ENCODE results near the gene LIAS. TPM values are rescaled to one million over a fixed set of nuclear protein-coding genes. Genes with fewer than 3 reads are reported as not detected.

Gene LIAS
- total and polyA plus RNA-seq, 10 of the 15 experiments (the other 5 are each of a cell fraction or from before 2014, with no cell fraction given), result 17.9 to 32.3 (median 26.4) TPM

GRCh38 chr4:39476187-39476895 is 17.5 kb downstream of the LIAS start:
- in situ Hi-C loops (cut with MboI) (no loop called here), intact Hi-C loops (cut with micrococcal nuclease; ENCODE audit: unreplicated experiment) (no loop called here)
- DNase-seq (ENCODE audit: low read depth, low spot score), result no peak
- POLR2A ChIA-PET, result no interaction called here
- FAIRE-seq, result no peak
- Histone ChIP-seq H3K27me3 (replicated peaks in 1 of 2; ENCODE audit: control insufficient read depth in 2 of 2, insufficient read depth in 2 of 2, low read length in 1 of 2) (no peaks in the 10 kb centered on the region), H2AFZ (ENCODE audit: control insufficient read depth, low read depth, low read length) (no peak overlapping the region), H4K20me1 (ENCODE audit: control insufficient read depth, insufficient read depth) (no peaks in the 10 kb centered on the region), H3K27ac (ENCODE audit: control insufficient read depth, insufficient read depth) (no peak overlapping the region), H3K4me1 (ENCODE audit: control insufficient read depth, insufficient read depth, low read length) (no peaks in the 10 kb centered on the region), H3K9me3 (replicated peaks; ENCODE audit: control insufficient read depth, insufficient read depth, low read length) (no peaks in the 10 kb centered on the region), H3K9ac (ENCODE audit: control insufficient read depth, insufficient read depth, low read length) (no peak overlapping the region), H3K4me2 (ENCODE audit: control insufficient read depth, insufficient read depth) (no peak overlapping the region), H3K4me3 (no peak overlapping the region), H3K36me3 (ENCODE audit: control insufficient read depth in 2 of 2, insufficient read depth in 2 of 2, low read length in 1 of 2) (peaks cover 0 to 8% of the 10 kb centered on the region in 2 experiments; a peak in 3 of 4 replicates), H3K79me2 (ENCODE audit: control insufficient read depth, insufficient read depth, low read length) (no peaks in the 10 kb centered on the region)
- CTCF ChIA-PET, result interaction anchor here (1.3 kb wide), 1 partner anchor 574 kb away, joined by 3 read pairs; no protein-coding TSS in a partner anchor
- TF ChIP-seq TCF3 (IDR thresholded peaks at IDR 0.05; ENCODE audit: borderline replicate concordance, insufficient read depth, low read depth, low read length), result no peak
- TF ChIP-seq YBX1 (IDR thresholded peaks at IDR 0.05), result no peak
- TF ChIP-seq YY1 (IDR thresholded peaks at IDR 0.05; ENCODE audit: low read depth, low read length), result no peak
- no peak for TF ChIP-seq IKZF2 (IDR thresholded peaks at IDR 0.05)
- TF ChIP-seq WRNIP1 (IDR thresholded peaks at IDR 0.05; ENCODE audit: borderline replicate concordance, low read depth, low read length), result no peak
- no peak for TF ChIP-seq ZZZ3 (IDR thresholded peaks at IDR 0.05; ENCODE audit: control insufficient read depth, insufficient read length, low read depth)
- BruUV-seq (replicated peaks), result no TSS peak
- WGBS (ENCODE audit: insufficient coverage, insufficient replicate concordance, low lambda C conversion rate, missing lambda C conversion rate), result 79% methylated on average over 5 of the region's 5 CpGs
- no peak for ATAC-seq
- RAD21 ChIA-PET (ENCODE audit: unreplicated experiment), result no interaction called here
- SMC1A ChIA-PET (ENCODE audit: uncharacterized antibody, unreplicated experiment), result interaction anchor here (1.2 kb wide), 1 partner anchor 9 kb away, joined by 3 read pairs; no protein-coding TSS in a partner anchor

GRCh38 chr4:39480251-39480650 is 21.4 kb downstream of the LIAS start:
- Histone ChIP-seq H4K20me1 (ENCODE audit: control insufficient read depth, insufficient read depth) (no peaks in the 10 kb centered on the region), H3K27ac (ENCODE audit: control insufficient read depth, insufficient read depth) (no peak overlapping the region), H3K4me3 (no peak overlapping the region), H3K4me1 (ENCODE audit: control insufficient read depth, insufficient read depth, low read length) (no peaks in the 10 kb centered on the region), H3K9ac (ENCODE audit: control insufficient read depth, insufficient read depth, low read length) (no peak overlapping the region), H3K9me3 (replicated peaks; ENCODE audit: control insufficient read depth, insufficient read depth, low read length) (no peaks in the 10 kb centered on the region), H3K4me2 (ENCODE audit: control insufficient read depth, insufficient read depth) (no peak overlapping the region), H2AFZ (ENCODE audit: control insufficient read depth, low read depth, low read length) (no peak overlapping the region), H3K79me2 (ENCODE audit: control insufficient read depth, insufficient read depth, low read length) (no peaks in the 10 kb centered on the region), H3K36me3 (ENCODE audit: control insufficient read depth in 2 of 2, insufficient read depth in 2 of 2, low read length in 1 of 2) (peaks cover 0 to 5% of the 10 kb centered on the region in 2 experiments; a peak in 3 of 4 replicates), H3K27me3 (replicated peaks in 1 of 2; ENCODE audit: control insufficient read depth in 2 of 2, insufficient read depth in 2 of 2, low read length in 1 of 2) (no peaks in the 10 kb centered on the region)
- CTCF ChIA-PET, result interaction anchor here (2.1 kb wide), 1 partner anchor 11 kb away, joined by 9 read pairs; no protein-coding TSS in a partner anchor
- RAD21 ChIA-PET (ENCODE audit: unreplicated experiment), result no interaction called here
- DNase-seq (ENCODE audit: low read depth, low spot score) (no peak), ATAC-seq (no peak), FAIRE-seq (no peak)
- WGBS (ENCODE audit: insufficient coverage, insufficient replicate concordance, low lambda C conversion rate, missing lambda C conversion rate), result 95% methylated on average over 24 of the region's 27 CpGs
- POLR2A ChIA-PET, result no interaction called here
- SMC1A ChIA-PET (ENCODE audit: uncharacterized antibody, unreplicated experiment), result no interaction called here
- in situ Hi-C loops (cut with MboI) (no loop called here), intact Hi-C loops (cut with micrococcal nuclease; ENCODE audit: unreplicated experiment) (no loop called here)
- BruUV-seq (replicated peaks), result no TSS peak
- TF ChIP-seq SMAD5 (IDR thresholded peaks at IDR 0.05; ENCODE audit: low read depth) (no peak), BMI1 (IDR thresholded peaks at IDR 0.05; ENCODE audit: borderline replicate concordance) (no peak), GATAD2B (conservative IDR thresholded peaks at IDR 0.05; ENCODE audit: low read depth) (no peak), KDM1A (IDR thresholded peaks at IDR 0.05; ENCODE audit: borderline replicate concordance) (no peak), TBL1XR1 (IDR thresholded peaks at IDR 0.05; ENCODE audit: low read depth, low read length) (no peak), CUX1 (IDR thresholded peaks at IDR 0.05; ENCODE audit: insufficient replicate concordance, low read depth, low read length) (no peak)

Data from GM12878 (cell line).